Rectal smooth muscle tissue (tissue), 1 donor: ENCODE measurements around the gene TNFRSF6B.

Experiments
- H3K27ac ChIP-seq: one replicate; pipeline ENCODE4 v1.7.0; 2013; ENCODE audit warnings: low read depth, low read length, inconsistent platforms
- H3K27me3 ChIP-seq: one replicate; pipeline ENCODE4 v1.7.0; 2013; ENCODE audit warnings: low read length; ENCODE audit not compliant: control insufficient read depth, insufficient read depth
- H3K36me3 ChIP-seq: one replicate; pipeline ENCODE4 v1.7.0; 2013; ENCODE audit warnings: low read length; ENCODE audit not compliant: control insufficient read depth, insufficient read depth
- H3K4me1 ChIP-seq: one replicate; pipeline ENCODE4 v1.7.0; 2013; ENCODE audit warnings: low read length; ENCODE audit not compliant: control insufficient read depth, insufficient read depth
- H3K4me3 ChIP-seq: one replicate; pipeline ENCODE4 v1.7.0; 2013; ENCODE audit warnings: low read length
- H3K9ac ChIP-seq: one replicate; pipeline ENCODE4 v1.7.0; 2013; ENCODE audit warnings: low read length

TNFRSF6B gene

DNA sequence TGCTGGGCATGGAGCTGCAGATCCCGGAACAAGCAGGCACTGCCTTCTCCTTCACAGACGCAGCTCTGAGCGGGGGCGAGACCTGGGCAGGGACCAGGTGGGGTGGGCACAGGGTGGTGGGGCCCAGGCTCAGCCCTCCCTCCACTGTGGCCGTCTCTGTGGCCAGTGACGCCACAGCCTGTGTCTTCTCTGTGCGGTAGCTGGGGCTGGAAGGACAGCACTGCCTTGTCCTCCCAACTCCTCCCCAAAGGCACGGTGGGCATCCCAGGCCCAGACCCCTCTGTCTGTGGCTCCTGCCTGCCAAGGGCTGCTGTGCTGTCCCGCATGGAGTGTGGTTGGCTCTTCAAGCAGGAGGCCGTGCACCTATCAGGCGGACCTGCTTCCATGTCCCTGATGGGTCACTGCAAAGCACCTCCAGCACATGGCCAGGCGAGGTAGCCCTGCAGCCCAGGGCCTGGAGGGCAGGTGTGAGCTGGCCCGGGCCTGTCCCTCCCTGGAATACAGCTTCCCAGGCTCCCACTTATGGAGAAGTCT, 14.8 kb upstream of the TNFRSF6B start:
- Histone ChIP-seq H3K4me3 (no peak overlapping the region), H3K9ac (no peak overlapping the region)

GRCh38 chr20:63682384-63683139, 13.9 kb upstream of the TNFRSF6B start:
- no peak overlapping the region for H3K9ac ChIP-seq
- H3K4me1 ChIP-seq = peaks cover 17% of the 10 kb centered on the region
- no peak overlapping the region for H3K4me3 ChIP-seq
- no peaks in the 10 kb centered on the region for H3K27me3 ChIP-seq
- H3K36me3 ChIP-seq = peaks cover 5% of the 10 kb centered on the region
- H3K27ac ChIP-seq = peak overlapping the region; percentile 78

More for the DNA sequence above, 14.8 kb upstream of the TNFRSF6B start:
- Histone ChIP-seq H3K4me1 (peaks cover 8% of the 10 kb centered on the region), H3K27ac (peak overlapping the region; percentile 78), H3K27me3 (no peaks in the 10 kb centered on the region), H3K36me3 (peaks cover 5% of the 10 kb centered on the region)

- peak overlapping the region; percentile 49 for H3K27ac ChIP-seq
- H3K27me3 ChIP-seq = no peaks in the 10 kb centered on the region
- no peak overlapping the region for H3K9ac ChIP-seq
- no peaks in the 10 kb centered on the region for H3K36me3 ChIP-seq
- H3K4me3 ChIP-seq = no peak overlapping the region
- peaks cover 18% of the 10 kb centered on the region for H3K4me1 ChIP-seq
Measured at GRCh38 chr20:63685269-63686026, 11.0 kb upstream of the TNFRSF6B start.

- Histone ChIP-seq H3K4me3 (no peak overlapping the region), H3K27me3 (no peaks in the 10 kb centered on the region), H3K36me3 (no peaks in the 10 kb centered on the region), H3K4me1 (peaks cover 18% of the 10 kb centered on the region), H3K27ac (peak overlapping the region; percentile 49), H3K9ac (no peak overlapping the region)
Measured at GRCh38 chr20:63686094-63686491, 10.4 kb upstream of the TNFRSF6B start.

DNA sequence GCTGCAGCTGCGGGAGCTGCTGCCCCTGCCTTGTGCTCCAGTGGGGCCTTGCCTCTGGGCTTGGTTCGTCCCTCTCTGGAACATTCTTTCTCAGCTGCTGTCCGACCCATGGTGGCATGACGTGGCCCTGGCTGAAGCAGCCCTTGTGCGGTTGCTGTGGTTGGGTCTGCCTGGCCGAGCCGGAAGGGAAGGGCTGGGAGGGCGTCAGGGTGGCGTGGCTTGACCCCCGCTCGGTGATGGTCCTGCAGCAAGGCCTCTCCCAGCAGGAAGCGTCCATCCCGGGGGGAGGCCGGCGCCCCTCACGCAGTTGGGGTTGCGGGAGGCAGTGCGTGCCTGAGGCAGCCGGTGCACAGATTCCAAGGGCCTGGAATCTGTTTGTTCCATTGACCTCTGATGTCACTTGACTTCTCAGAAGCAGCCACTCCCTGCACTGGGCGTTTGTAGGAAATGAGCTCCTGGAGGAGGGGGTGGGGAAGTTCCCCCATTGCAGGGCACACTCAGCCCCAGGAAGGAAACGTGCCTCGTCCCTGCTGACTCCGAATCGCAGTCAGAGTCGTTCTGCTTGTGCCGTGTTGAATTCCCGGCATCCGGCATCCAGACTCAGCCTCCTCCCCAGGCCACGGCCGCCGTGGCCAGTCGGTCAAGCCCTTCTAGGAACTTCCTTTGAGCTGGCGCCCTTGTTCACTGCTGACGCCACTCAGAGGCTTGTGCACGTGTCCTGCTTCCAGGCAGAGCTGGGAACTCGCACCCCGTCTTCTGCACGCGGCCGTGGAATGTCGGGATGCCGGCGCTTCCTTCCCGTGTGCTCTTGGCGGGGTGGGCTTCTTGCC, 9.7 kb upstream of the TNFRSF6B start:
- H3K4me1 ChIP-seq = peaks cover 18% of the 10 kb centered on the region
- H3K36me3 ChIP-seq = no peaks in the 10 kb centered on the region
- peak overlapping the region; percentile 22 for H3K4me3 ChIP-seq
- no peaks in the 10 kb centered on the region for H3K27me3 ChIP-seq
- H3K27ac ChIP-seq = peak overlapping the region; percentile 67
- no peak overlapping the region for H3K9ac ChIP-seq

- Histone ChIP-seq H3K4me3 (peak overlapping the region; percentile 22), H3K36me3 (no peaks in the 10 kb centered on the region), H3K27ac (peak overlapping the region; percentile 67), H3K4me1 (peaks cover 18% of the 10 kb centered on the region), H3K9ac (no peak overlapping the region), H3K27me3 (no peaks in the 10 kb centered on the region)
Measured at GRCh38 chr20:63687419-63688178, 8.9 kb upstream of the TNFRSF6B start.

DNA sequence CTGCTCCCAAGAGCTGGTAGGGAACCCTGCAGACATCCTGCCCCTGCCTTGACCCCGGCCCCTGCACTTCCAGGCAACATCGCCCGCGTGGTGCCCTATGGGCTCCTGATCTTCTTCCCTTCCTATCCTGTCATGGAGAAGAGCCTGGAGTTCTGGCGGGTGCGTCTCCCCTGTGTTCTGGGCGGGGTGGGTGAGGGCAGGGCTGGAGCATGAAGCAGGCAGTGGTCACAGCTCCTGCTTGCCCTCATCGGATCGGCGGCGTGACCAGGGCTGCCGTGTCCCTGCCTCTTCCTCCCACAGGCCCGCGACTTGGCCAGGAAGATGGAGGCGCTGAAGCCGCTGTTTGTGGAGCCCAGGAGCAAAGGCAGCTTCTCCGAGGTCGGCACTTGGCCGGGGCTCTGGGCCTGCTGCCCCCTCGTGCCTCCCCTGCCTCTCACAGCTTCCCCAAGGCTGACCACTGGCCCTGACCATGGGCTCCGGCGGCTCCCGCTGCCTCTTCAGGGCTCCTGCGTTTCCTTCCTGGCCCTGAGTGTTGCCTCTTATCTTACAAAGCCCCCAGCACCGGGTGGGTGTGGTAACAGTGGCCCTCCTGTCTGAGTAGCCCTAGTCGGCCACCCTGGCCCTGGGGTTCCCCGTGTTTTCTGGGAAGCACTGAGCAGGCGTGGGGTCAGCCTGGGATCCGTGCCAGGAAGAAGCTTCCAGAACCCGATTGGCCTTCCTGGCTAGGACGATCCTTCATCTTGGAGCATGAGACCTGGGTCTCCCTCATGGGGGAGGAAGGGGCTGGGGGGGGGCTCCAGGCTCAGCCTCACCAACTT, 8.0 kb upstream of the TNFRSF6B start:
- H3K4me3 ChIP-seq = no peak overlapping the region
- H3K36me3 ChIP-seq = no peaks in the 10 kb centered on the region
- no peak overlapping the region for H3K9ac ChIP-seq

DNA sequence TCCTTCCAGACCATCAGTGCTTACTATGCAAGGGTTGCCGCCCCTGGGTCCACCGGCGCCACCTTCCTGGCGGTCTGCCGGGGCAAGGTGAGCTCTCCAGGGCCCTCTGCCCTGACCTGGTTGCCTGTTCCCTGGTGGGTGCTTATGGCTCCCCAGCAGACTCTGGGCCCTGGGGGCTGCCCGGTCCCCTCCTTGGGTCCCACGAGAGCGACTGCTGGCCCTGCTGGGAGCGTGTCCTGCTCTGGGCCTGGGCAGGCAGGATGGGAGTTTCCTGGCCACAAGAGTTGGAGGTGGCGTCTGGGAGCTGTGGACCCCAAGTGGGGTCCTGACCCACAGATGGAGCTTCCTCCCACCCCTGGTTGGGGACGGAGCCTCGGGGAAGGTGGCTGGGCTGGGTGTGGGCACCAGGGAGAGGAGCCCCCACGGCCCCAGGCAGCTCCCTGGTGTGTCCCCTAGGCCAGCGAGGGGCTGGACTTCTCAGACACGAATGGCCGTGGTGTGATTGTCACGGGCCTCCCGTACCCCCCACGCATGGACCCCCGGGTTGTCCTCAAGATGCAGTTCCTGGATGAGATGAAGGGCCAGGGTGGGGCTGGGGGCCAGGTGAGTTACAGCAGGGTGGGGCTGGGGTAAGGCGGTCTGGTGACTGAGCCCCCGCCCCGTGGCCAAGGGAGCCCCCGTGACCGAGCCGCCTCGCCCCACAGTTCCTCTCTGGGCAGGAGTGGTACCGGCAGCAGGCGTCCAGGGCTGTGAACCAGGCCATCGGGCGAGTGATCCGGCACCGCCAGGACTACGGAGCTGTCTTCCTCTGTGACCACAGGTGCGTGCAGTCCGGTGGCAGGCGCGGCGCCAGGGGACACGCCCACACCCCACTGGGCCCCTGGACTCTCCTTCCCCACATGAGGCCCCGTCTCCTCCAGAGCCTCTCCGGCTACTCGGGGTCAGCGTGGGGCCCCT, 7.1 kb upstream of the TNFRSF6B start:
- Histone ChIP-seq H3K36me3 (no peaks in the 10 kb centered on the region), H3K9ac (no peak overlapping the region), H3K4me3 (no peak overlapping the region), H3K27ac (no peak overlapping the region), H3K4me1 (peaks cover 18% of the 10 kb centered on the region), H3K27me3 (no peaks in the 10 kb centered on the region)

More for the DNA sequence above, 8.0 kb upstream of the TNFRSF6B start:
- Histone ChIP-seq H3K4me1 (peaks cover 18% of the 10 kb centered on the region), H3K27ac (peak overlapping the region; percentile 67), H3K27me3 (no peaks in the 10 kb centered on the region)

- Histone ChIP-seq H3K36me3 (no peaks in the 10 kb centered on the region), H3K27ac (no peak overlapping the region), H3K9ac (no peak overlapping the region), H3K27me3 (no peaks in the 10 kb centered on the region), H3K4me3 (no peak overlapping the region), H3K4me1 (peaks cover 18% of the 10 kb centered on the region)
Measured at GRCh38 chr20:63690003-63690897, 6.2 kb upstream of the TNFRSF6B start.
